Neuronal stem cell (in vitro differentiated cells): ENCODE data around the gene STAT5B.

ENCODE experiments used
- DNase-seq: peaks from one replicate; pipeline ENCODE4 v3.0.0-alpha.2; 2013; ENCODE audit warnings: low spot score
- H2AFZ ChIP-seq: one replicate; pipeline ENCODE4 v1.6.1; 2013; ENCODE audit warnings: mild to moderate bottlenecking, low read length, inconsistent platforms
- H2AK5ac ChIP-seq: 2 replicates; pipeline ENCODE4 v1.6.1; 2013; ENCODE audit warnings: low read depth, mild to moderate bottlenecking, inconsistent platforms, low read length, moderate library complexity, mixed read lengths
- H2BK120ac ChIP-seq: 2 replicates; pipeline ENCODE4 v1.6.1; 2013; ENCODE audit warnings: low read depth, mild to moderate bottlenecking, inconsistent platforms, low read length, moderate library complexity, mixed read lengths
- H2BK12ac ChIP-seq: one replicate; pipeline ENCODE4 v1.6.1; 2013; ENCODE audit warnings: low read length, inconsistent platforms
- H2BK15ac ChIP-seq: 2 replicates; pipeline ENCODE4 v1.6.1; 2013; ENCODE audit warnings: mild to moderate bottlenecking, low read length, inconsistent platforms, mixed read lengths
- H2BK5ac ChIP-seq: one replicate; pipeline ENCODE4 v1.6.1; 2013; ENCODE audit warnings: inconsistent platforms, mild to moderate bottlenecking, low read length, moderate library complexity
- H3K14ac ChIP-seq: one replicate; pipeline ENCODE4 v1.6.1; 2013; ENCODE audit warnings: low read length, inconsistent platforms
- H3K18ac ChIP-seq: 2 replicates; pipeline ENCODE4 v1.6.1; 2013; ENCODE audit warnings: low read length, inconsistent platforms
- H3K23ac ChIP-seq: 2 replicates; pipeline ENCODE4 v1.6.1; 2013; ENCODE audit warnings: low read depth, mild to moderate bottlenecking, mixed read lengths, low read length, inconsistent platforms; ENCODE audit not compliant: poor library complexity
- H3K27ac ChIP-seq: replicated peaks from 3 replicates; pipeline ENCODE4 v1.5.1; 2013; ENCODE audit warnings: low read length, inconsistent platforms
- H3K27me3 ChIP-seq, 3 experiments: 2 replicates each; pipeline ENCODE4 v1.6.1; 2013; ENCODE audit warnings: low read length in 3 of 3, mild to moderate bottlenecking in 2 of 3, inconsistent platforms in 1 of 3, low read depth in 1 of 3, mixed read lengths in 1 of 3, moderate library complexity in 1 of 3; ENCODE audit not compliant: control insufficient read depth in 3 of 3, insufficient read depth in 3 of 3
- H3K36me3 ChIP-seq, 2 donors: replicated peaks in 1 of 2; 2 replicates each; pipeline ENCODE4 v1.6.1; 2013; ENCODE audit warnings: low read length in 2 of 2; ENCODE audit not compliant: control insufficient read depth in 2 of 2, insufficient read depth in 2 of 2
- H3K4ac ChIP-seq: 2 replicates; pipeline ENCODE4 v1.6.1; 2013; ENCODE audit warnings: inconsistent platforms, mild to moderate bottlenecking, low read length, moderate library complexity
- H3K4me1 ChIP-seq, 2 donors: 1 replicate in 1 of 2; 2 replicates in 1 of 2; pipeline ENCODE4 v1.6.1; 2013; ENCODE audit warnings: low read length in 2 of 2, low read depth in 1 of 2; ENCODE audit not compliant: control insufficient read depth in 2 of 2, insufficient read depth in 1 of 2
- H3K4me2 ChIP-seq: one replicate; pipeline ENCODE4 v1.6.1; 2013; ENCODE audit warnings: mild to moderate bottlenecking, low read length, inconsistent platforms; ENCODE audit not compliant: insufficient read depth, poor library complexity, severe bottlenecking
- H3K4me3 ChIP-seq, 2 donors: 2 replicates each; pipeline ENCODE4 v1.5.1; 2013; ENCODE audit warnings: low read length in 2 of 2, mild to moderate bottlenecking in 2 of 2, inconsistent platforms in 1 of 2, moderate library complexity in 1 of 2
- H3K79me1 ChIP-seq: one replicate; pipeline ENCODE4 v1.6.1; 2013; ENCODE audit warnings: low read depth, mild to moderate bottlenecking, inconsistent platforms, low read length, moderate library complexity
- H3K9ac ChIP-seq: one replicate; pipeline ENCODE4 v1.6.1; 2013; ENCODE audit warnings: mild to moderate bottlenecking, low read depth, low read length, inconsistent platforms; ENCODE audit not compliant: poor library complexity
- H3K9me3 ChIP-seq, 2 donors: replicated peaks in 1 of 2; 2 replicates each; pipeline versions ENCODE3 to v1.6.1; 2013; ENCODE audit warnings: low read length in 2 of 2, mild to moderate bottlenecking in 2 of 2, inconsistent platforms in 1 of 2, low read depth in 1 of 2, mixed read lengths in 1 of 2, moderate library complexity in 1 of 2; ENCODE audit not compliant: control insufficient read depth in 2 of 2, insufficient read depth in 1 of 2
- H4K8ac ChIP-seq: one replicate; pipeline ENCODE4 v1.6.1; 2013; ENCODE audit warnings: low read depth, mild to moderate bottlenecking, inconsistent platforms, low read length, moderate library complexity
- H4K91ac ChIP-seq: one replicate; pipeline ENCODE4 v1.6.1; 2013; ENCODE audit warnings: low read length, low read depth, mild to moderate bottlenecking, inconsistent platforms; ENCODE audit not compliant: poor library complexity
- WGBS, 2 donors: extraction: QIAGEN DNeasy Blood & Tissue Kit; methylation state at CpG; one replicate each; pipeline ENCODE4 v1.1.7; 2013; ENCODE audit warnings: missing lambda C conversion rate in 2 of 2, mixed read lengths in 1 of 2; ENCODE audit not compliant: insufficient read length in 2 of 2, insufficient replicate concordance in 1 of 2; ENCODE audit errors: extremely low coverage in 2 of 2; 5-methylcytosine and 5-hydroxymethylcytosine counted together

STAT5B gene

DNA sequence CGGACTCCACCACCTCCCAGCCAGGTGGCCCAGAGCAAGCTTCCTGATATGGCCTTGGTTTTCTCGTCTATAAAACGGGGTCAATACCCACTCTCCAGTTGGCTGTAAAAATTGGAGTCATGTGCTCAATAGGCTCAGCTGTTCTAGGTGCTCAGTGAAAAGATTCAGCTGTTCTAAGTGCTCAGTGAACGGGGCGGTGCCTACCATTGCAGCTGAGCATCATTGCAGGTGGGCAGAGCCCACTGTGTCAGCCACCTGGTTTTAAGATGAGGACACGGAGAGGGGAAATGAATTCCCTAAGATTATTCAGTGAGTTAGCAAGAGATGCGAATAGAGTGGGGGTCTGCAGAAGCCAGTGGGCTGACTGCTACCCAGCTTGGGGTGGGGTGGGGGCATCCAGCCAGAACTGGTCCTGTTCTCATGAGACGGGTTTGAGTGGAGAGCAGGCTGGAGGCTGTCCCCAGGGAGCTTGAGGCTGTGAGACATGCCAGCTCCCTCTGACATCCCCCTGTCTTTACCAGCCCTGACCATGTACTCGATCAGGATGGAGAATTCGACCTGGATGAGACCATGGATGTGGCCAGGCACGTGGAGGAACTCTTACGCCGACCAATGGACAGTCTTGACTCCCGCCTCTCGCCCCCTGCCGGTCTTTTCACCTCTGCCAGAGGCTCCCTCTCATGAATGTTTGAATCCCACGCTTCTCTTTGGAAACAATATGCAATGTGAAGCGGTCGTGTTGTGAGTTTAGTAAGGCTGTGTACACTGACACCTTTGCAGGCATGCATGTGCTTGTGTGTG is 34.0 kb upstream of the STAT5B start:
- Histone ChIP-seq H3K36me3 (peaks cover 1 to 50% of the 10 kb centered on the region in 2 donors), H3K27me3 (no peaks in the 10 kb centered on the region), H3K4me3 (no peak overlapping the region), H3K23ac (peak overlapping the region; percentile 75), H2BK5ac (no peak overlapping the region), H3K14ac (peak overlapping the region; percentile 39), H3K27ac (no peak overlapping the region), H3K4me1 (peaks cover 13 to 16% of the 10 kb centered on the region in 2 donors), H3K4ac (no peak overlapping the region), H3K9me3 (no peaks in the 10 kb centered on the region), H2AFZ (no peak overlapping the region), H4K8ac (no peak overlapping the region), H3K9ac (peak overlapping the region; percentile 78), H2BK12ac (no peak overlapping the region), H3K4me2 (no peak overlapping the region), H2AK5ac (no peak overlapping the region), H3K18ac (peak overlapping the region; percentile 40), H3K79me1 (no peaks in the 10 kb centered on the region), H4K91ac (no peak overlapping the region), H2BK15ac (peak overlapping the region; percentile 35), H2BK120ac (no peak overlapping the region)
- no peak for DNase-seq
- no CpG with 5 or more reads among the region's 19 CpGs for WGBS, 2 donors

DNA sequence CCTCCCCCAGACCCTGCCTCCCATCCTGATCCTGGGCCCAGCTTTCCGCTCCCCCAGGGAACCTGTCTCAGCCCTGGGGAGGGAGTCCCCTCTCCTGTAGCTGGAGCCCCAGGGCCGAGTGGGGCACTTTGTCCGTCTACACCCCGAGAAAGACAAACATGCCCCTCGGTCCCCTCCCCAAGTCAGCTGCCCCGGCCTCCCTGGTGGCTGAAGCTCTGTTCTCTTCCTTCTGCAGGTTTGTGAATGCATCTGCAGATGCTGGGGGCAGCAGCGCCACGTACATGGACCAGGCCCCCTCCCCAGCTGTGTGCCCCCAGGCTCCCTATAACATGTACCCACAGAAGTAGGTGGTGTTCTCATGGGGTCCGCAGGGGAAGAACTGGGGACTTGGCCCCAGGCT is 33.0 kb upstream of the STAT5B start:
- Histone ChIP-seq H2AK5ac (peak overlapping the region; percentile 72), H3K9me3 (no peaks in the 10 kb centered on the region)
- WGBS, 2 donors: no CpG with 5 or more reads among the region's 9 CpGs

DNA sequence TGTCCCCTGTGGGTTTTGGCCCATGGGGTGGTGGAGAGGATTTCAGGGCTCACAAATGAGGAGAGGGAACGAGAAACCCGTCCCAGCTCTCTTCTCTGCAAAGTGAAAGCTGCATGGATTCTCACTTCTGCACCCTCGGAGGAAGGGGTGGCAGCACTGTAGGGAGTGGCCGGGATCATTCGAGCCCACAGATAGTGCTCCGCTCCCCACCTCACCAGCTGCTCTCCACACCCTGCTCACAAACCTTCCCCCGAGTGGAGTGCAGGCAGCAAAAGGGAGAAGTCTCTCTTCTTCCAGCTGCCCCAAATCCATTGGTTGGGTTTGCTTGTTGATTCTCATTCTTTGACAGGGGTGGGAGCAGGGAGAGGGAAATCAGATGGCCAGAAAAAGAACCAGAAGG is 32.3 kb upstream of the STAT5B start:
- H2AK5ac ChIP-seq: peak overlapping the region; percentile 77
- H3K9me3 ChIP-seq: no peaks in the 10 kb centered on the region
- no peaks in the 10 kb centered on the region for H3K79me1 ChIP-seq
- no peak for DNase-seq
- no peak overlapping the region for H4K91ac ChIP-seq
- H4K8ac ChIP-seq: no peak overlapping the region
- peaks cover 0 to 33% of the 10 kb centered on the region in 2 donors for H3K36me3 ChIP-seq
- no peak overlapping the region for H2AFZ ChIP-seq
- H3K27ac ChIP-seq: no peak overlapping the region
- no peak overlapping the region for H2BK12ac ChIP-seq
- H3K4ac ChIP-seq: no peak overlapping the region
- H3K4me2 ChIP-seq: no peak overlapping the region
- H3K4me3 ChIP-seq: no peak overlapping the region
- H3K27me3 ChIP-seq: no peaks in the 10 kb centered on the region
- H3K9ac ChIP-seq: no peak overlapping the region
- peaks cover 13 to 16% of the 10 kb centered on the region in 2 donors for H3K4me1 ChIP-seq
- no peak overlapping the region for H3K23ac ChIP-seq
- H2BK5ac ChIP-seq: peak overlapping the region; percentile 22
- WGBS, 2 donors: no CpG with 5 or more reads among the region's 7 CpGs
- H3K14ac ChIP-seq: peak overlapping the region; percentile 31
- H2BK15ac ChIP-seq: peak overlapping the region; percentile 84
- H3K18ac ChIP-seq: peak overlapping the region; percentile 24
- H2BK120ac ChIP-seq: no peak overlapping the region

More for the DNA sequence above, 33.0 kb upstream of the STAT5B start:
- no peaks in the 10 kb centered on the region for H3K79me1 ChIP-seq
- no peak overlapping the region for H4K91ac ChIP-seq
- H3K27ac ChIP-seq: no peak overlapping the region
- H2BK5ac ChIP-seq: no peak overlapping the region
- H3K23ac ChIP-seq: no peak overlapping the region
- no peak overlapping the region for H3K18ac ChIP-seq
- H3K4me3 ChIP-seq: no peak overlapping the region
- H4K8ac ChIP-seq: peak overlapping the region; percentile 7
- no peak overlapping the region for H3K9ac ChIP-seq
- H2BK120ac ChIP-seq: no peak overlapping the region
- no peak overlapping the region for H2BK15ac ChIP-seq
- no peaks in the 10 kb centered on the region for H3K27me3 ChIP-seq
- H3K4me1 ChIP-seq: peaks cover 13 to 16% of the 10 kb centered on the region in 2 donors
- no peak overlapping the region for H3K4ac ChIP-seq
- no peak overlapping the region for H2BK12ac ChIP-seq
- no peak overlapping the region for H3K4me2 ChIP-seq
- DNase-seq: no peak
- H3K14ac ChIP-seq: no peak overlapping the region
- peaks cover 0 to 40% of the 10 kb centered on the region in 2 donors for H3K36me3 ChIP-seq
- H2AFZ ChIP-seq: no peak overlapping the region

GRCh38 chr17:42307362-42307927 is 31.3 kb upstream of the STAT5B start:
- Histone ChIP-seq H4K91ac (no peak overlapping the region), H2AK5ac (peak overlapping the region; percentile 49), H3K14ac (no peak overlapping the region), H2AFZ (no peak overlapping the region), H3K4me3 (no peak overlapping the region), H3K27me3 (no peaks in the 10 kb centered on the region), H3K18ac (no peak overlapping the region), H4K8ac (no peak overlapping the region), H3K4me1 (peaks cover 13% of the 10 kb centered on the region in 2 donors), H2BK15ac (no peak overlapping the region), H3K9ac (no peak overlapping the region), H3K27ac (no peak overlapping the region), H2BK120ac (no peak overlapping the region), H3K9me3 (no peaks in the 10 kb centered on the region), H3K36me3 (peaks cover 0 to 24% of the 10 kb centered on the region in 2 donors), H3K4ac (no peak overlapping the region), H3K23ac (peak overlapping the region; percentile 10), H3K79me1 (no peaks in the 10 kb centered on the region), H3K4me2 (no peak overlapping the region), H2BK5ac (no peak overlapping the region), H2BK12ac (peak overlapping the region; percentile 65)
- no peak for DNase-seq
- WGBS, 2 donors: no CpG with 5 or more reads among the region's 19 CpGs
